HG02840 (cell line): ENCODE measurements around the gene NFASC.

Experiments used
- ATAC-seq: cut with Tn5 transposase; IDR thresholded peaks from one replicate; pipeline ENCODE4 v1.9.1; 2021; ENCODE audit warnings: mild to moderate bottlenecking, moderate library complexity, moderate number of reproducible peaks; ENCODE audit not compliant: unreplicated experiment, low FRiP score

NFASC gene

GRCh38 chr1:204947747-204948146 lies 77.1 kb downstream of the NFASC start:
- ATAC-seq: no peak

- ATAC-seq: no peak
Measured at GRCh38 chr1:204950353-204951001, 79.8 kb downstream of the NFASC start.

- no peak for ATAC-seq
Measured at GRCh38 chr1:204958317-204959307, 88.0 kb downstream of the NFASC start.

DNA sequence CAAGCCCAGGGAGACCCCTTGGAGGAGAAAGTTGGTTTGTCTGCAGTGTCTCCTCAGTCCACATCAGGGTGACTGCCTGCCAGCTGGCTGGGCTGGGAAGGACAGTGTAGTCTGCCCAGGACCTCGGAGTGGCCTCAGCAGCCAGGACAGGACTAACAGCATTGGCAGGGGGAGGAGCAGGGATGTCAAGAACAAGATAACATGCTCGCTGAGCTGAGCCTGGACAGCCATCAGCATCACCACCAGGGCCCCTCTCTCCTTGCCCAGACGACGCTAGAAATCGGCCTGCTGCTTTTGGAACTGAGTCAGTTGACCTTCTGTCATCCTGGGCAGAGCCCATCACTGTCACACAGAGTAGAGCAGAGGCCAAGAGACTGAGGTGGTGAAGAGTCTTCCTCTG lies 88.7 kb downstream of the NFASC start:
- ATAC-seq: no peak

DNA sequence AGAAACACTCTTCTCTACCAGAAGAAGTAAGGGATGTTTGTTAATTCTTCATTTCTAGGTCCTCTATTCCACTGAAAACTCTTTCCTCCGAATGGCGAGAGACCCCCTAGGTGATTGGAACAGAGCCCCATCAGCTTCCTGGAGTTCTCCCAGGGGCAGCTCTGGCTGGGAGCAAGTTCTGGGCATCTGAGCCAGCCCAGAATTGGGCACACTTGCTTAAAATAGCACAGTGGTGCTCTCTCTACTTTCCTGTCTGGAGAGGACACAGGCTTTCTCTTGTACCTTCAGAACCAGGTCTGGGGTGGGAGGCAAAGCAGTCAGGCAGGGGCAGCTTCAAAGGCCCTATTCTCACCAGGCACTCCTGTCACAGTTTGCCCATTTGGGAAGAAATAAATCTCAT lies 89.2 kb downstream of the NFASC start:
- no peak for ATAC-seq

- ATAC-seq: no peak
Measured at GRCh38 chr1:204960306-204961125, 89.9 kb downstream of the NFASC start.

DNA sequence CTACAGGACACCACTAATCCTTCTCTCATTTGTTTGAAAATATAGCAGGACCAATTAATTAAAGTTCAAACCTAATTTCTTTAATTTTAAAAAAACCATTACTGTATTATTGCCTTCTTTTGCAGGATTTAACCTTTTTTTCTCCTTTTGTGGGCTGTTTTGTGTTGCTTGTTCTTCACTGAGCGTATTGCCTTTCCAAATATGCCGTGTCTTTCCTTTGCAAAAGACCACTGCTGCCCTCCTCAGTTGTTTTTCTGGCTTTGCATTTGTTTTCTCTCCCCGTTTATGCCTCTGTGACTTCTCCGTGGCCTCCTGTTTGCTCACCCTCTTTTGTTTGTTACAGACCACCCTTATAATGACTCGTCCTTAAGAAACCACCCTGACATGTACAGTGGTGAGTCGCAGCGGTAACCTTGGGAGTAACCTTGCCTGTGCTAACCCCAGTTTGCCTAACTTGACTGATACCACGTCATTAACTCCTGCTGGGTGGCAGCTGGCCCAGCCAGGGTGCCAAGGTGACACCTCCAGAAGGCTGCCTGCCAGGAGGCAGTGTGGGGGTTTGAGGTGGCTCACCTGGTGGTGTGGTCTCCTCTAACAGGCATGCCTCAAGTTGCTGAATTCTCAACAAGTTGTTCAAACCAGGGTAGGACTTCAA lies 91.2 kb downstream of the NFASC start:
- ATAC-seq: no peak

GRCh38 chr1:204962742-204963632 lies 92.3 kb downstream of the NFASC start:
- ATAC-seq: no peak

DNA sequence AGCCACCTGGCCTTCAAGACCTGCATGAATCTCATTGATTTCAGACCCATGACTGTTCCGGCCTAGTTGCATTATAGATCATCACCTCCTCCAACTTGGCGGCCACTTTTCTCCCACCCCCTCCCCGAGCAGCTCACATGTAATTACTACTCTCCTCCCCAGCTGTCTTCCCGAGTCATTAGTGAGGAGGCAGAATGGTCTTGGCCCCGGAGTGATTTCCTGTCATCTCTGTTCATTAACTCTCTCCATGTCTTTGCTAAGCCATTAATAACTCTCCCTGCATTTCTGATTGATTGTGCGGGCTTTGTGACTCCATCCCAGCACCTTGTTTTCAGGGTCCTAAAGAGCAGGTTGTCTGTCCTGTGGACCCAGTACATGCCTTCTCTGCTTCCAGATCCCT lies 96.8 kb downstream of the NFASC start:
- ATAC-seq: no peak

DNA sequence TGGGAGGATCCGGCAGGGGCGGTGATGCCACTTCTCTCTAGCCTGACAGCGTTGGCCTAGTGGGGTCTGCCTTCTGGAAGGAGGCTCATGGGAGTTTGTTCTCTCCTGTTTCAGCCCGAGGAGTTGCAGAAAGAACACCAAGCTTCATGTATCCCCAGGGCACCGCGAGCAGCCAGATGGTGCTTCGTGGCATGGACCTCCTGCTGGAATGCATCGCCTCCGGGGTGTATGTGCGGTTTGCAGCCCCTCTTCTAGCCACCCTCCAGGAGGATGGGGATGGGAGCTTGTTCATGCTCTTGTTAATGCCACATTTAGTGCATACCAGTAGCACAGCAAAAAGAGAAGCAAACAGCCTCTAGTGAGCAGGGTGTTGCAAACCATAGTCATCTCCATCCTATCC lies 97.5 kb downstream of the NFASC start:
- ATAC-seq: no peak

DNA sequence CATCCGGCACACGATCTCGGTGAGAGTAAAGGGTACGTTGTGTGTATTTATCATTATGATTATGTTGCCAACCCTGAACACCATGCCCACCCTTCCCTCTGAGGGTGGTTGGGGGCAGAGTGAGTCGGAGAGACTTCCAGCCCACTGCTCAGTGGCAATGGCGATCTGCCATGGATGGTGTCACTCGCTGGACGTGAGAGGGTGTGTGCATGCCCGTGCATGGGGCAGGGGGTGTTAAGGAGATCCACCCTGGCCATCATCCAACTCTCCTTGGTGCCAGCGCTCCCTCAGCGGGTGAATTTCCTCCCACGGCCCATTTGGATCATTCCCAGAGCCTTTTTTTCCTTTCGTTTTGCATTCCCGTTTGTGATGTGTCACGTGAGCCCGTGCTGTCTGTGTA lies 98.3 kb downstream of the NFASC start:
- ATAC-seq: no peak

DNA sequence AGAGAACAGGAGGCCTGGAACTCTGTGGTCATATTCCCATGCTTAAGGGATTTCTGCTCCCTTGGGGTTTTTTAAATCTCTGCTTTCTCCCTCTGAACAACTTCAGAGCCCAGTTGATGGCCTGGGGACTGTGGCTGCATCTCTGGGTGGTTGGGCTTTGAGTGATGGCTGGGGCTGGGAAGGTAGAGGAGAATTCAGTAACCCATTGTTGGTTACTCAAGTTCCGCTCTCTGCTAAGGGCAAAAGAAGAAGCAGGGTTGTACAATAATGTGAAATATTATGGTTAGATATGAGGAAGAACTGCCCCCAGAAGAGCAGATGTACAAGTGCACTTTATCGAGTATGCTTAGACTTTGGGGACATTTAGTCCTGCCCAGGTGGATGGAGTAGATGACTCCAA lies 100.3 kb downstream of the NFASC start:
- ATAC-seq: no peak

- ATAC-seq: no peak
Measured at GRCh38 chr1:204971517-204972336, 101.1 kb downstream of the NFASC start.

DNA sequence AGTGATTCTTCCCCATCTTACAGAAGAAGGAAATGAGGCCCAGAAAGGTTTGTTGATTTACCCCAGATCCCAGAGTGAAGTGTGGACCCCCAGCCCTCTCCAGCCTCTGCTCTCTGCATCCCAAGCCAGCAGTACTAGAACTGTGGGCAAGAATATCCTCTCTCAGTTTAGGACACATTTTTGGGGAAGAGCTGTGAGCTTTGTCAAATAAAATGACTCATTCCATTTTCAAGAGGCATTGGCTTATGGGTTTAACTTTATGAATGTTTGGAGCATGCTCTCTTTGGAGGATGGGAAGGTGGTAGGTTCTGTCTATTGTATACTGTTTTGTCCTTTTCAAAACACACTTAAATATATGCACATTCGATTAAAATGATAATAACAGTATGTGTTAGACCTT lies 101.8 kb downstream of the NFASC start:
- ATAC-seq: no peak

- no peak for ATAC-seq
Measured at GRCh38 chr1:204973449-204973848, 102.8 kb downstream of the NFASC start.

- ATAC-seq: no peak
Measured at GRCh38 chr1:204974327-204974726, 103.7 kb downstream of the NFASC start.

DNA sequence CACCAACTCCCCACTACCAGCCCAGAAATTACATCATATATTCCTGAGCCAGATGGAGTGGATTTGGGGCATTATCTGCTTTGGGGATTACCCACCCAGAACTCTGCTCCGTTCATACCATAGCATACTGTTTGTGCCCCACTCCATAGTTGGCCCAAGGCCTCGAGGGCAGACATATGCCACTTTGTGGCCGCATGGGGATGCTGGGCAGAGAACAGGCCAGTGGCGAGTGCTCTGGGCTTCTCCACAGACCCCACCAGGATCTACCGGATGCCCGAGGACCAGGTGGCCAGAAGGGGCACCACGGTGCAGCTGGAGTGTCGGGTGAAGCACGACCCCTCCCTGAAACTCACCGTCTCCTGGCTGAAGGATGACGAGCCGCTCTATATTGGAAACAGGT lies 104.4 kb downstream of the NFASC start:
- ATAC-seq: no peak

DNA sequence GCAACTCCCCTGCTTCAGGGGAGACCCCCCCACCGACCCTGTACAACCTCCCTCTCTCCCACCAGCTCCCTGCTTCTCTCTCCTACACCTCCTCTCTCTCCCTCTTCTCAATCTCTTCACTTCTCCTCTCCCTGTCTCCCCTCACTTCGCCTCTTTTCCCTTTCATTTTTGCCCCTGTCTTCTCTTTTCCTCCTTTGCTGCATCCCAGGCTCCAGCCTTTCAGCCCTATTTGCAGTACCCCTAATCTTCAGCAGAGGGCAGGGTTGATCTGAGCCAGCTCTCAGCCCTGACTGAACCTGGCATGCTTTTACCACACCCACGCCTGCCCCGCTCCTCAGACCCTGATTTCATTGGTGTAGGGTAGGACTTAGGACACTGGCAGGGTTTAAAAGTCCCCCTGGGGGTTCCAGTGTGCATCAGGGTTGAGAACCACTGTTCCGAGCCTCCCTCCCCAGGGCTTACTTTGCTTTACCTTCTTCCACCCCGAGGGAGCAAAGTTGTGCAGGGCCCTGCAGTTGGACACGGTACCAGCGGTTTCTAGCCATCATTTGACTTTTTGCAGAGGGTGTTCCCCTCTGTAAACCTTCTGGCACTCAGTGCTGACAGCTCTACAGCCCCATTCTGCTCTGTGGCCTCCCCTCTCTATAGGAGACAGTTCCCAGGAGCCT lies 105.0 kb downstream of the NFASC start:
- no peak for ATAC-seq
